Esophagus squamous epithelium (tissue), 5 donors: Measurements from ENCODE around the gene ULK4. TPM values are rescaled to one million over a fixed set of nuclear protein-coding genes. Genes with fewer than 3 reads are reported as not detected.

Experiments
- DNase-seq: peaks from one replicate; lab custom pipeline; 2025; lab: John Stamatoyannopoulos, UW
- H3K27ac ChIP-seq, 4 donors: fragments of 200-600 bp; sonication (generic); one replicate each; pipeline ENCODE4 v1.5.1; 2016 to 2019; ENCODE audit warnings: mild to moderate bottlenecking in 1 of 4
- H3K27me3 ChIP-seq, 4 donors: fragments of 200-600 bp; sonication (generic); 1 replicate in 3 of 4; 2 replicates in 1 of 4; pipeline versions ENCODE4 v1.5.1 to v1.6.0; 2017 to 2021; ENCODE audit warnings: antibody characterized with exemption in 1 of 4
- H3K36me3 ChIP-seq, 3 donors: fragments of 200-600 bp; sonication (generic); one replicate each; pipeline ENCODE4 v1.5.1; 2016 to 2019
- H3K4me1 ChIP-seq, 3 donors: fragments of 200-600 bp; sonication (generic); one replicate each; pipeline ENCODE4 v1.5.1; 2017 to 2019
- H3K4me3 ChIP-seq, 4 donors: fragments of 200-600 bp; sonication (generic); 1 replicate in 3 of 4; 2 replicates in 1 of 4; pipeline ENCODE4 v1.5.1; 2016 to 2019; ENCODE audit warnings: mild to moderate bottlenecking in 2 of 4, moderate library complexity in 1 of 4
- H3K9me3 ChIP-seq, 3 donors: fragments of 200-600 bp; sonication (generic); one replicate each; pipeline ENCODE4 v1.5.1; 2016 to 2019
- POLR2A ChIP-seq, 4 donors: fragments of 450-650 bp; IDR thresholded peaks; one replicate each; pipeline ENCODE4 v1.6.1; 2017; ENCODE audit warnings: antibody characterized with exemption in 4 of 4, mild to moderate bottlenecking in 4 of 4, moderate library complexity in 3 of 4
- WGBS, 2 donors: methylation state at CpG; one replicate each; pipeline ENCODE4 v1.1.5; 2018; 5-methylcytosine and 5-hydroxymethylcytosine counted together
- intact Hi-C: fragments of 100-400 bp; cut with DNase I; formaldehyde crosslinking; loops from one replicate; pipeline ENCODE4 v1.15.0; 2022
- total RNA-seq, 4 donors: library from RNA; depleted of rRNA; stranded (reverse); fragments of >200 nt; gene quantifications; one replicate each; pipeline ENCODE4 v1.1.0, GENCODE V29; 2016
- TF ChIP-seq, protein P1 (sequence below), 6 experiments: fragments of 450-650 bp in 4 of 6; fragments of 200-600 bp in 2 of 6; sonication (generic) in 2 of 6; IDR thresholded peaks; one replicate each; pipeline ENCODE4 v1.5.1; 2016 to 2019; ENCODE audit warnings: antibody characterized with exemption in 6 of 6, mild to moderate bottlenecking in 4 of 6, moderate library complexity in 4 of 6
- donor health status: DM: yes; HTN: yes; CAD: no.

Gene ULK4
- total RNA-seq, 4 donors from 2014 or later, result 2.2 to 11.4 (median 7.9) TPM

DNA sequence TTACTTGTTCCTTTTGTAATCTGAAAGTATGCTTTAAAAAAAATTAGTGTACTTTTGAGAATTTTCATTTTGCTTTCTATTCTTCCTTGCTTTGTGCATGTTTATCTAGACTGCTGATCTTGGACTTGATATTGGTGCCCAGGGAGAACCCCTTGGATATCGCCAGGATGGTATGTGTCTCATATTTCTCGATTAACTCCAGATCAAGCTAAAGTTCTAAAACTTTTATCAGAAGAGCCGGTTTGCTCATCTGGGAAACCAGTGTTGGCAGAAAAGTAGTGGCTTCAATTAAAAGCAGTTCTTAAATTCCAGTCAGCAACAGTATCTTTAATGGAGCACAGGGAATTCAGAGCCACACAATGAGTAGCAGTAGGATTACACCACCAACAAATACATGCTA, 724.0 kb downstream of the ULK4 start:
- intact Hi-C loops, result no loop called here
- no peaks in the 10 kb centered on the region for H3K9me3 ChIP-seq
- no peak overlapping the region for H3K4me3 ChIP-seq
- peaks cover 10 to 99% (median 40%) of the 10 kb centered on the region in 3 donors for H3K36me3 ChIP-seq
- no peaks in the 10 kb centered on the region for H3K27me3 ChIP-seq
- DNase-seq, result no peak
- no peak overlapping the region for H3K27ac ChIP-seq
- no peak for TF ChIP-seq POLR2A (IDR thresholded peaks at IDR 0.05)
- TF ChIP-seq, protein P1, sequence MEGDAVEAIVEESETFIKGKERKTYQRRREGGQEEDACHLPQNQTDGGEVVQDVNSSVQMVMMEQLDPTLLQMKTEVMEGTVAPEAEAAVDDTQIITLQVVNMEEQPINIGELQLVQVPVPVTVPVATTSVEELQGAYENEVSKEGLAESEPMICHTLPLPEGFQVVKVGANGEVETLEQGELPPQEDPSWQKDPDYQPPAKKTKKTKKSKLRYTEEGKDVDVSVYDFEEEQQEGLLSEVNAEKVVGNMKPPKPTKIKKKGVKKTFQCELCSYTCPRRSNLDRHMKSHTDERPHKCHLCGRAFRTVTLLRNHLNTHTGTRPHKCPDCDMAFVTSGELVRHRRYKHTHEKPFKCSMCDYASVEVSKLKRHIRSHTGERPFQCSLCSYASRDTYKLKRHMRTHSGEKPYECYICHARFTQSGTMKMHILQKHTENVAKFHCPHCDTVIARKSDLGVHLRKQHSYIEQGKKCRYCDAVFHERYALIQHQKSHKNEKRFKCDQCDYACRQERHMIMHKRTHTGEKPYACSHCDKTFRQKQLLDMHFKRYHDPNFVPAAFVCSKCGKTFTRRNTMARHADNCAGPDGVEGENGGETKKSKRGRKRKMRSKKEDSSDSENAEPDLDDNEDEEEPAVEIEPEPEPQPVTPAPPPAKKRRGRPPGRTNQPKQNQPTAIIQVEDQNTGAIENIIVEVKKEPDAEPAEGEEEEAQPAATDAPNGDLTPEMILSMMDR (IDR thresholded peaks at IDR 0.05), result no peak
- H3K4me1 ChIP-seq, result peaks cover 0 to 22% (median 0%) of the 10 kb centered on the region in 3 donors
- 78 to 93% methylated on average over 3 of the region's 3 CpGs for WGBS, 2 donors

DNA sequence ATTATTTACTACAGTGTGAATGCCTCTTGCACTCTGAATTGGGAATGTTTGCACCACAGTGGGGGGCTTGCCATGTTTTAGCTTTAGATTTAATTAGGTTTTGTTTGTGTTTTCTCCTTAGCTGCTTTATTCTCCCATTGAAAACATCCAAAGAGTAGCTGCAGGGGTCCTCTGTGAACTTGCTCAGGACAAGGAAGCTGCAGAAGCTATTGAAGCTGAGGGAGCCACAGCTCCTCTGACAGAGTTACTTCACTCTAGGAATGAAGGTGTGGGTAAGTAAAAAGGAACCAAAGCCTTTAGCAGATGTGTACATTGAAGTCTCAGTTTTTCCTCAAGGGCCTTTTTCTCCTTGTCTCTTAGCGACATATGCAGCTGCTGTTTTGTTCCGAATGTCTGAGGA, 725.7 kb downstream of the ULK4 start:
- intact Hi-C loops, result no loop called here
- Histone ChIP-seq H3K27ac (no peak overlapping the region), H3K9me3 (no peaks in the 10 kb centered on the region), H3K4me1 (peaks cover 0 to 14% (median 0%) of the 10 kb centered on the region in 3 donors), H3K27me3 (no peaks in the 10 kb centered on the region), H3K4me3 (no peak overlapping the region), H3K36me3 (peaks cover 10 to 100% (median 40%) of the 10 kb centered on the region in 3 donors)
- DNase-seq, result no peak
- TF ChIP-seq, protein P1 (IDR thresholded peaks at IDR 0.05), result no peak
- no peak for TF ChIP-seq POLR2A (IDR thresholded peaks at IDR 0.05)
- 85 to 89% methylated on average over 2 of the region's 2 CpGs for WGBS, 2 donors

DNA sequence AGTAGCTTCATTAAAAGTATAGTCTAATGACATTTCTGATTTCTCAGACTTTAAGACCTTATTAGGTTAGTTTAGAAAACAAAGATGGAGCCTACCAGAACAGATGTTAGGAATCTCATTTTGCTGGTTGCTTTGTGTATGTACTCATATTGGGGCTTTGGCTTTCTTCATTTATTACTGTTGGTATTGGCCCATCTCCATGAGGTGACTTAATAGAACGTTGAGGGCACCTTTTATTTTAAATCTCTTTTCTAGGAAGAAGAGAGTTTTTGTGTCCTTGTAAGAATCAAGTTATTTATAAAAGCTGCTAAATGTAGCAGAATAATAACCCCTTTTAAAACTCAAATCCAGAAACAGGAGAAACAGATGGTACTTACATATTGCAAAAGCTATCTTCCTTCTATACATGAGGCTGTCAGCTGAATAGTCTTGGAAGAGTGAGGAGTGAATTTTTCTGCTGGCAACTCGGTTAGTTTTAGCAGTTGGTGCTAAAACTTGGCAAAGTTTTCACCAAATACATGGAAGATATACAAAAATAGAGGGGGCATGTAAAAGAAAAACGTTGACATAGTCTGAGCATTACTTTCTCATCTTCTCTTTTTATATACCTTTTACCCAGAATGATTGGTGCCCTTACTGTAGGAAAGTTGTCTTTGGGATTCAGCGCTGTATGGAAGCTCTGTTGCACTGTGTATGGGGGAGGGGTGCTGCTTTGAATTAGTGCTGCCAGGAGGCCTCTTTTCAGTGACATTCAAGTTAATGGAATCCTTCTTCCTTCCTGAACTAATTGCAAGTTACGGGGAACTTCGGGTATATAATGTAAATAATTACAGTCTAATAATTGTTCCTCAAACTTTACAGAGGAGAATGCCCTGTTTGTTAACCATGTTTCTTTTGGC, 726.8 kb downstream of the ULK4 start:
- H3K27ac ChIP-seq, result no peak overlapping the region
- no peaks in the 10 kb centered on the region for H3K27me3 ChIP-seq
- no peak for DNase-seq
- no peaks in the 10 kb centered on the region for H3K9me3 ChIP-seq
- intact Hi-C loops, result no loop called here
- peaks cover 0 to 4% (median 0%) of the 10 kb centered on the region in 3 donors for H3K4me1 ChIP-seq
- TF ChIP-seq, protein P1 (IDR thresholded peaks at IDR 0.05), result no peak
- no peak for TF ChIP-seq POLR2A (IDR thresholded peaks at IDR 0.05)
- peaks cover 10 to 100% (median 40%) of the 10 kb centered on the region in 3 donors for H3K36me3 ChIP-seq
- no peak overlapping the region for H3K4me3 ChIP-seq
- WGBS, 2 donors, result 58 to 60% methylated on average over 6 of the region's 6 CpGs

DNA sequence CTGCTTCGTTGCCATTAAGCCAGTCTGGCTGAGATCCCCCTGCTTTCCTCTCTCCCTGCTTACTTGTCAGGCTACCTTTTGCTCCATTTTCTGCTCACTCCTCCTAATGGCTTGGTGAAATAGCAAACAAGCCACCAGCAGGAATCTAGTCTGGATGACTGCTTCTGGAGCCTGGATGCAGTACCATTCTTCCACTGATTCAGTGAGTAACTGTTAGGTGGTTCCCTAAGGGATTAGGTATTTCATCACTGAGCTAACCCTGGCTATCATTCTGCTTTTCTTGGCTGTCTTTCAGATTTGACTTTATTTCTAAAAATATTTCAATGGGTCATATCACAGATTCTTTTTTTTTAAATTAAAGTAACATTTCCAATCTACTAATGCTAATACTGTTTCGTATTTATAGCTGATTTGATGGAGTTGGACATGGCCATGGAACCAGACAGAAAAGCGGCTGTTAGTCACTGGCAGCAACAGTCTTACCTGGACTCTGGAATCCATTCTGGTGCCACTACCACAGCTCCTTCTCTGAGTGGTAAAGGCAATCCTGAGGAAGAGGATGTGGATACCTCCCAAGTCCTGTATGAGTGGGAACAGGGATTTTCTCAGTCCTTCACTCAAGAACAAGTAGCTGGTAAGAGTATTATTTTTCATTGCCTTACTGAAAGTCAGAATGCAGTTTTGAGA, 737.6 kb downstream of the ULK4 start:
- WGBS, 2 donors, result 69 to 73% methylated on average over 3 of the region's 3 CpGs
- H3K27ac ChIP-seq, result peak overlapping the region in 1 of 4 donors; percentile 36
- TF ChIP-seq POLR2A (IDR thresholded peaks at IDR 0.05), result no peak
- TF ChIP-seq, protein P1 (IDR thresholded peaks at IDR 0.05), result peak in 1 of 6 experiments; percentile 13

More for the DNA sequence above, 737.6 kb downstream of the ULK4 start:
- no peak for DNase-seq
- peaks cover 15 to 56% (median 27%) of the 10 kb centered on the region in 3 donors for H3K36me3 ChIP-seq
- no peaks in the 10 kb centered on the region for H3K27me3 ChIP-seq
- peaks cover 3 to 54% (median 29%) of the 10 kb centered on the region in 3 donors for H3K4me1 ChIP-seq
- no peak overlapping the region for H3K4me3 ChIP-seq
- H3K9me3 ChIP-seq, result no peaks in the 10 kb centered on the region
- intact Hi-C loops, result no loop called here
